Loucy (cell line): ENCODE measurements around the gene EIF6.

Experiments used
- EZH2phosphoT487 ChIP-seq: fragments of 200-600 bp; IDR thresholded peaks from 2 replicates; pipeline ENCODE4 v1.6.1; 2018; ENCODE audit warnings: antibody characterized with exemption, mild to moderate bottlenecking, moderate library complexity, borderline replicate concordance
- TF ChIP-seq, protein P1 (sequence below): fragments of 200-600 bp; sonication (generic); conservative IDR thresholded peaks from 2 replicates; pipeline ENCODE4 v1.5.1; 2014; ENCODE audit warnings: mild to moderate bottlenecking, antibody characterized with exemption, low read length

DNA sequence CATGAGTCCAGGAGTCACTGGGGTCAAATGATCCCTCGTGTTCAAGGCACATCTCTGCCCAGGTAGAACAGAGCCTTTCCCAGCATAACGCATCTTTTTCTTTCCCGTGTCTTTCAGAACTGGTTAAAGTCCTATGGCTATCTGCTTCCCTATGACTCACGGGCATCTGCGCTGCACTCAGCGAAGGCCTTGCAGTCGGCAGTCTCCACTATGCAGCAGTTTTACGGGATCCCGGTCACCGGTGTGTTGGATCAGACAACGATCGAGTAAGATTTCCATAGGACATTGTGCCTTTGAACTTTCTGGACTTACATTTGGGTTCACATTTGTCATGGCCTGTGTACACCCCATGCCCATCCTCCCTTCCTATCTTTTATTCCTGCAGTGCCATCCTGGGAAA is 37.8 kb downstream of the EIF6 start:
- no peak for TF ChIP-seq EZH2phosphoT487
- TF ChIP-seq, protein P1, sequence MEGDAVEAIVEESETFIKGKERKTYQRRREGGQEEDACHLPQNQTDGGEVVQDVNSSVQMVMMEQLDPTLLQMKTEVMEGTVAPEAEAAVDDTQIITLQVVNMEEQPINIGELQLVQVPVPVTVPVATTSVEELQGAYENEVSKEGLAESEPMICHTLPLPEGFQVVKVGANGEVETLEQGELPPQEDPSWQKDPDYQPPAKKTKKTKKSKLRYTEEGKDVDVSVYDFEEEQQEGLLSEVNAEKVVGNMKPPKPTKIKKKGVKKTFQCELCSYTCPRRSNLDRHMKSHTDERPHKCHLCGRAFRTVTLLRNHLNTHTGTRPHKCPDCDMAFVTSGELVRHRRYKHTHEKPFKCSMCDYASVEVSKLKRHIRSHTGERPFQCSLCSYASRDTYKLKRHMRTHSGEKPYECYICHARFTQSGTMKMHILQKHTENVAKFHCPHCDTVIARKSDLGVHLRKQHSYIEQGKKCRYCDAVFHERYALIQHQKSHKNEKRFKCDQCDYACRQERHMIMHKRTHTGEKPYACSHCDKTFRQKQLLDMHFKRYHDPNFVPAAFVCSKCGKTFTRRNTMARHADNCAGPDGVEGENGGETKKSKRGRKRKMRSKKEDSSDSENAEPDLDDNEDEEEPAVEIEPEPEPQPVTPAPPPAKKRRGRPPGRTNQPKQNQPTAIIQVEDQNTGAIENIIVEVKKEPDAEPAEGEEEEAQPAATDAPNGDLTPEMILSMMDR = no peak
